Natural killer cell treated with Interleukin-12 subunit alpha and Interleukin-12 subunit beta and Interleukin-15 and Interleukin-18, amount 100 ng/mL, for 72 hours (primary cell): Measurements from ENCODE around the gene NOL3. TPM values are rescaled to one million over a fixed set of nuclear protein-coding genes. Genes with fewer than 3 reads are reported as not detected.
"Not testable (repeated sequence)": the region's sequence is repeated elsewhere in the genome, so short reads cannot be mapped to it uniquely, and the experiment has no call there.

Experiments
- ATAC-seq, 2 donors: fragments of 150-1000 bp; cut with Tn5 transposase in 1 of 2; sonication (Bioruptor Pico), chemical (Tn5 transposase) in 1 of 2; 2 replicates each; pipeline ENCODE4 v1.10.0; 2021
- DNase-seq: peaks from one replicate; pipeline ENCODE4 v3.0.0; 2022; ENCODE audit warnings: low spot score
- H3K27ac Mint-ChIP-seq, 2 donors: 1 replicate in 1 of 2; 2 replicates in 1 of 2; pipeline ENCODE4 v1.8.0; 2022; ENCODE audit warnings: mixed read lengths in 2 of 2, mild to moderate bottlenecking in 1 of 2, moderate library complexity in 1 of 2
- H3K27me3 Mint-ChIP-seq, 2 donors: 1 replicate in 1 of 2; 2 replicates in 1 of 2; pipeline ENCODE4 v1.8.0; 2022; ENCODE audit warnings: mixed read lengths in 2 of 2
- H3K36me3 Mint-ChIP-seq: one replicate; pipeline ENCODE4 v1.8.0; 2022; ENCODE audit warnings: mixed read lengths
- H3K4me1 Mint-ChIP-seq, 2 donors: 1 replicate in 1 of 2; 2 replicates in 1 of 2; pipeline ENCODE4 v1.8.0; 2022; ENCODE audit warnings: low read depth in 2 of 2, mixed read lengths in 2 of 2, mild to moderate bottlenecking in 1 of 2
- H3K4me3 Mint-ChIP-seq: one replicate; pipeline ENCODE4 v1.8.0; 2022; ENCODE audit warnings: mixed read lengths
- H3K9me3 Mint-ChIP-seq: 2 replicates; pipeline ENCODE4 v1.8.0; 2022; ENCODE audit warnings: mixed read lengths
- total RNA-seq, 2 donors: library from RNA; stranded (reverse); gene quantifications; one replicate each; pipeline ENCODE4 v1.2.3, GENCODE V29; 2022

The NOL3 gene
- 10 to 100 TPM; 10.5 to 20.1 TPM for total RNA-seq

DNA sequence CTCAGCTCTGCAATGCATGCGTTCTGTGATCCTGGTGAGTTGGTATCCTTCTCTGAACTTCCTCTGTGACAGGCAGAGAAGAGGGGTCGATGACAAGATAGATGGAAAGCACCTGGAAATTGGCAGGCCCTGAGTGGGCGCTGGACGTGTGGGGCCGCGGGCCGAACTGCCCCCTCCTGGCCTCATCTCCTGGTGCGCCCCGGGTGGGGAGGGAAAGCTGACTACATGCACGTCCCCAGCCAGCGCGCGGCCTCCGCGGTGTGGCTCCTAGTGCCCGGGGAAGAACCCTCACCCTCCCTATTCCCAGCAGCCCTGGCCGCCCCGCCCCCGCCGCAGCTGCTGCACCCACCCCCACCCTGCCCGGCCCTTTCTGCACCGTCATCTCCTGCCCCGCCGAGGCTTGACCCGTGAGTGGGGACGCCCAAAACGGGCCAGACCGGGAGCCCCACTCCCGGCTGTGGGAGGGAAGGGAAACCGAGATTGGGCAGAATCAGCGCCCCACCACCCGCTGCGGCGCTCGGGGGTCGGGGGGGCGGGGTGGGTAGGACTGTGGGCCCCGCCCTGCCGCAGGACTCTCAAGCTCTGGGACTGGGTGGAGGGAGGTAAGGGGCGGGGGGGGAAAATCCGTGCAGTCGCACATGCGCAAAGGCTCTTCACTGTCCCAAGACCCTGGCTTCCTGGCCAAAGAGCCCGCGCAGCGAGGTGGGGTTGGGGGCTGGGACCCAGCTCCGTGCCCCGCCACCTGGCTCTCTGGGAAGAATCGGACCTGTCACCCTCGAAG is at the start of gene NOL3:
Gene NOL3 (plus strand): TSS at position 371 of the 781 bp plus-strand sequence.
- Mint-ChIP-seq H3K27me3 (peaks cover 28 to 38% of the 10 kb centered on the region in 2 donors), H3K27ac (peak within 1 kb of the TSS; percentile 69 to 89), H3K36me3 (no peaks in the 10 kb centered on the region), H3K9me3 (no peaks in the 10 kb centered on the region), H3K4me3 (peak within 1 kb of the TSS; percentile 85), H3K4me1 (peaks cover 32 to 41% of the 10 kb centered on the region in 2 donors)
- ATAC-seq (peak; percentile 54 to 80), DNase-seq (peak; percentile 84)

DNA sequence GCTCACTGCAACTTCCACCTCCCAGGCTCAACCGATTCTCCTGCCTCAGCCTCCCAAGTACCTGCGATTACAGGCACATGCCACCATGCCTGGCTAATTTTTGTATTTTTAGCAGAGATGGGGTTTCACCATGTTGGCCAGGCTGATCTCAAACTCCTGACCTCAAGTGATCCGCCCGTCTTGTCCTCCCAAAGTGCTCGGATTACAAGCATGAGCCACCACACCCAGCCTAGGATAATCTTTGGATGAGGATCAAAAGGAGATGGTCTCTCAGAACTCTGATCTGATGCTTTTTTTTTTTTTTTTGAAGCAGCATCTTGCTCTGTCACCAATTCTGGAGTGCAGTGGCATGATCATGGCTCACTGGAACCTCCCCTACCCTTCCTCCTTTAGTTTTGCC is 47.5 kb upstream of the NOL3 start:
- not testable (repeated sequence) for ATAC-seq, H3K27ac Mint-ChIP-seq, DNase-seq, H3K4me3 Mint-ChIP-seq, H3K9me3 Mint-ChIP-seq, H3K27me3 Mint-ChIP-seq
- peaks cover 19% of the 10 kb centered on the region for H3K36me3 Mint-ChIP-seq
- H3K4me1 Mint-ChIP-seq, result peaks cover 5 to 13% of the 10 kb centered on the region in 2 donors

DNA sequence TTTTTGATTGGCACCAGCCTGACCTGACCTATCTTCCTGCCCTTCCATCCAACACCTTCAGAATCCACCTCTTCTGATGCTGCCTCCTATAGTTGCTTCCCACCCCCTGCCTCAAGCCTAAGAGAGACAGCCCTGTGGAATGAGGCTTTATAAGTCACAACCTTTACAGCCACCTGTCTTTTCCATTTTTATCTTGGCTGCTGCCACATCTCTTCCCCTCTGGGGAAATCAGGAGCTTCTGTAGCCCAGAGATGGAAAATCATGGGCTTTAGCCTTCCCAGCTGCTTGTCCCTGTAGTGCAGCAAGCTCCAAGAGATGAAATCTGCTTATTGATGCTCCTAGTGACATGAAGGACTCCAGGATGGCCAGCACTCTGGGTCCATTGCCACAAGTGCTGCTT is 41.9 kb upstream of the NOL3 start:
- no peak for DNase-seq
- H3K9me3 Mint-ChIP-seq, result no peaks in the 10 kb centered on the region

GRCh38 chr16:67128887-67129286 is 41.5 kb upstream of the NOL3 start:
- peaks cover 14% of the 10 kb centered on the region for H3K36me3 Mint-ChIP-seq
- ATAC-seq (no peak), DNase-seq (no peak)
- no peak overlapping the region for H3K4me3 Mint-ChIP-seq
- H3K4me1 Mint-ChIP-seq, result peaks cover 3 to 5% of the 10 kb centered on the region in 2 donors
- no peaks in the 10 kb centered on the region for H3K27me3 Mint-ChIP-seq
- no peaks in the 10 kb centered on the region for H3K9me3 Mint-ChIP-seq
- H3K27ac Mint-ChIP-seq, result no peak overlapping the region

More for the DNA sequence above, 41.9 kb upstream of the NOL3 start:
- Mint-ChIP-seq H3K27ac (no peak overlapping the region), H3K4me1 (peaks cover 5% of the 10 kb centered on the region in 2 donors), H3K4me3 (no peak overlapping the region), H3K36me3 (peaks cover 18% of the 10 kb centered on the region), H3K27me3 (no peaks in the 10 kb centered on the region)
- ATAC-seq, result no peak

DNA sequence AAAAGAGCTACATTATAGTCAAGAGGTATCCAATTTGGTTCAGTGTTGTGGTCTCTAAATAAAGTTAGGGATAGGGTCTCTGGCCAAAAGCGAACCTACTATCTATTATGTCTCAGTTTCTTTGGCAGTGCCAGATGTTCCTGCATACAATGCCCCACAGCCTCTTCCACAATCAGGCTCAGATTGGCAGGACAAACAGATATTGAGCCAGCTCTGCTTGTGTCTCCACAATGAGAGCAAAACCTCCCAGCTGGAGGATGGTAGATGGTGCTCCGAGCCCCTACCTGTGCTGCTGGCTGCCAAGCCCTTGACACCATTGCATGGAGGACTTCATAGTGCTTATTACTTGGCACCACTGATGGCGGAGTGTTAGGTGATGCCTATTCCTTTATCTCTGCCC is 40.9 kb upstream of the NOL3 start:
- no peak for ATAC-seq
- DNase-seq, result no peak
- Mint-ChIP-seq H3K36me3 (peaks cover 12% of the 10 kb centered on the region), H3K27me3 (no peaks in the 10 kb centered on the region), H3K4me1 (peaks cover 3 to 5% of the 10 kb centered on the region in 2 donors), H3K4me3 (no peak overlapping the region), H3K9me3 (no peaks in the 10 kb centered on the region), H3K27ac (no peak overlapping the region)

DNA sequence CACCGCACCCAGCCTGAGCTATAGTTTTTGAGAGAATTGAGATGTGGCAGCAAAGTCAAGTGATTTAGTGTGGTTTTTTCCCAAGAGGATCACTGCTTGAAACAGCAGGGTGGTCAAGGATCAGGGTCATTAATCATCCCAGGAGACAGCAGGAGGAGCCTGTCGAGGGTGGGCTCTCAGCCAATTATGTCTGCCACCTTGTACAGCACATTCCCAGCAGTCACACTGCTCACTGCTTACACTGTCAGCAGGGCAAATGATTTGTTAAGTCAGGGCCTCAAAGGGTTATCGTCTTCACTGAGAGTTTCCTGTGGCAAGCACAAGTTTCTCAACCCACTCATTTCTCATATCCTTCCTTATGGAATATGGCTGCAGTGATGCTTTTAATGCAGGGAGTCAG is 32.7 kb upstream of the NOL3 start:
- no peaks in the 10 kb centered on the region for H3K4me1 Mint-ChIP-seq
- ATAC-seq (no peak), DNase-seq (no peak)
- H3K36me3 Mint-ChIP-seq, result peaks cover 15% of the 10 kb centered on the region
- no peaks in the 10 kb centered on the region for H3K9me3 Mint-ChIP-seq
- H3K27me3 Mint-ChIP-seq, result no peaks in the 10 kb centered on the region
- no peak overlapping the region for H3K4me3 Mint-ChIP-seq
- H3K27ac Mint-ChIP-seq, result no peak overlapping the region

- peaks cover 17% of the 10 kb centered on the region for H3K36me3 Mint-ChIP-seq
Observed at GRCh38 chr16:67141391-67141790, 28.9 kb upstream of the NOL3 start.

DNA sequence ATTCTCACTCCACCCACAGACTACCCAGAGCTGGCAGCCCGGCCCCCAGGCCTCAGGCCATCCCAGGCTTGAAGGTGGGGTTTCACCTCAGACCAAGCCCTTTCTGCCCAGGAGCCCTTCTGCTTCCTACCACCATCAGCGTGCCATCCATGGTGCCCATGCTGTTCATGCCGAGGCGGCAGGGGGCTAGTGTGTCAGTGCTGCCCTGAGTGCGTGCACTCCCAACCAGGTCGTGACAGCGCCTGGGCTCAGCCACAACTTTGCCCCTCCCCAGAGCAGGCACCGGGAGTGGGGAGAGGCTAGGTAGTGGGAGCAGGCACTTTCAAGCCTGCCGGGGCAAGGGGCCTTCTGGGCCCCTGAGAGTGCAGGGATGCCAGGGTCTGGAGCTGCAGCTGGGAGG is 28.0 kb upstream of the NOL3 start:
- H3K27ac Mint-ChIP-seq, result no peak overlapping the region
- H3K36me3 Mint-ChIP-seq, result peaks cover 17% of the 10 kb centered on the region
- no peak for DNase-seq
- no peaks in the 10 kb centered on the region for H3K27me3 Mint-ChIP-seq
- no peaks in the 10 kb centered on the region for H3K4me1 Mint-ChIP-seq
- ATAC-seq, result no peak
- no peak overlapping the region for H3K4me3 Mint-ChIP-seq
- no peaks in the 10 kb centered on the region for H3K9me3 Mint-ChIP-seq

More at GRCh38 chr16:67141391-67141790, 28.9 kb upstream of the NOL3 start:
- no peaks in the 10 kb centered on the region for H3K4me1 Mint-ChIP-seq
- H3K4me3 Mint-ChIP-seq, result no peak overlapping the region
- DNase-seq (no peak), ATAC-seq (no peak)
- no peaks in the 10 kb centered on the region for H3K27me3 Mint-ChIP-seq
- H3K9me3 Mint-ChIP-seq, result no peaks in the 10 kb centered on the region
- no peak overlapping the region for H3K27ac Mint-ChIP-seq

DNA sequence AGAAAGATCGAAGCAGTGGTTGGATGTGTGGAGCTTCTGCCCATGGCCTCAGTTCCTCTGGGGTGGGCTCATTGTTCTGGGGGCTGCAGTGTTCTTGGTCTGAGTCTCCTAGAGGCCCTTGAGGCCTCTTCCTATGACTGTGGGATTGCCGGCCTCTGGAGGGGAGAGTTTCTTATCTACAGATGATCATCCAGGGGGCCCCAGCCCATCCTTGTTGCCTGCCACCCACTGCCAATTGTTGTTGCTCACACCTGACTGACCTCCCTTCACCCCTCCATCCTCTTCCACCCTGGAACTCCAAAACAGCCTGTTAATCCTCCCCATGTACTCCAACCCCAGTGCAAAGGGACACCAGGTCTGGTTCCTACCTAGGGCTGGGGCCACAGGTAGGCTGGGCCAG is 25.4 kb upstream of the NOL3 start:
- H3K36me3 Mint-ChIP-seq, result peaks cover 23% of the 10 kb centered on the region
- ATAC-seq (no peak), DNase-seq (no peak)
- peaks cover 0 to 2% of the 10 kb centered on the region in 2 donors for H3K4me1 Mint-ChIP-seq
- H3K9me3 Mint-ChIP-seq, result no peaks in the 10 kb centered on the region
- H3K27ac Mint-ChIP-seq, result no peak overlapping the region
- H3K4me3 Mint-ChIP-seq, result no peak overlapping the region
- no peaks in the 10 kb centered on the region for H3K27me3 Mint-ChIP-seq

- Mint-ChIP-seq H3K4me1 (peaks cover 0 to 2% of the 10 kb centered on the region in 2 donors), H3K27me3 (no peaks in the 10 kb centered on the region), H3K27ac (no peak overlapping the region), H3K36me3 (peaks cover 17% of the 10 kb centered on the region), H3K9me3 (no peaks in the 10 kb centered on the region), H3K4me3 (no peak overlapping the region)
- ATAC-seq, result no peak
- DNase-seq, result no peak
Observed at GRCh38 chr16:67145746-67146145, 24.6 kb upstream of the NOL3 start.

DNA sequence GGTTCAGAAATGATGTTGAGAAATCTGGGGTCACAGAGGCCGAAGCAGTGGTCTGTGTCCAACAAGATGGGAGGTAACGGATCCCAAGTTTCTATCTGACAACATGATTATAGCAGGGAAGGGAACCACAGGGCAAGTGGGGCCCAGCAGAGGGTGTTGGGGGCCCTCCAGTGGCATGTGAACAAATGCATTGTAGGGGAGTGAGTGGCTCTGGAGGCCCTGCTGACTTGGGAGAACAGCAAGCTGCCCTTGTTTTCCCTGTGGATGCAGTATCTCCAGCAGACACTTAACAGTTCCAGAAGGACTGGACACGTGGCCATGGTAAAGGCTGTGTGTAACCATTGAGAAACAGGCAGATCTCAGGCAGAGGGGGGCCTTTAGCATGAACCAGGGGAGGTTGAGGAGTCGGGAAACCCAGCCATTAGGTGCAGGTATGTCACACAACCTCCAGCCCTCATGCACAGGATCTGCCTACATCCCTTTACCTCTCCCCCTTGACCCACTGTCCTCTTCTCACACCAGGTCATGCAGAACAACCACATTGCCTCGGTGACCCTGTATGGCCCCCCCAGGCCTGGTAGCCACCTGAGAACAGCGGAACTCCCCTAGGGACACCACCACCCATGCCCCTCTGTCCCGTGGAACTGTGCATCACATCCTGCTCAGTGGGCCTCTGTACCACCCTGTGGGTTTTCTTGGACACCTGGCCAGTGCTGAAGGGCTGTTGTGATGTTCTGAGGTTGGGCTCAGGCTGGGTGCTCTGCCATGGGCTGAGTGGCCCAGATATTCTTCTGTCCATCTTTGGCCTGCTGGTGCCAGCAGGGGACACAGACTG is 23.6 kb upstream of the NOL3 start:
- Mint-ChIP-seq H3K36me3 (peaks cover 12% of the 10 kb centered on the region), H3K4me3 (no peak overlapping the region), H3K4me1 (peaks cover 0 to 2% of the 10 kb centered on the region in 2 donors), H3K9me3 (no peaks in the 10 kb centered on the region), H3K27ac (no peak overlapping the region), H3K27me3 (peaks cover 0 to 5% of the 10 kb centered on the region in 2 donors)
- ATAC-seq, result no peak
- no peak for DNase-seq

GRCh38 chr16:67147437-67148140 is 22.7 kb upstream of the NOL3 start:
- ATAC-seq, result no peak
- Mint-ChIP-seq H3K4me3 (no peak overlapping the region), H3K27ac (no peak overlapping the region), H3K4me1 (peaks cover 0 to 2% of the 10 kb centered on the region in 2 donors), H3K36me3 (peaks cover 12% of the 10 kb centered on the region), H3K27me3 (peaks cover under 1 to 5% of the 10 kb centered on the region in 2 donors), H3K9me3 (no peaks in the 10 kb centered on the region)
- DNase-seq, result no peak

DNA sequence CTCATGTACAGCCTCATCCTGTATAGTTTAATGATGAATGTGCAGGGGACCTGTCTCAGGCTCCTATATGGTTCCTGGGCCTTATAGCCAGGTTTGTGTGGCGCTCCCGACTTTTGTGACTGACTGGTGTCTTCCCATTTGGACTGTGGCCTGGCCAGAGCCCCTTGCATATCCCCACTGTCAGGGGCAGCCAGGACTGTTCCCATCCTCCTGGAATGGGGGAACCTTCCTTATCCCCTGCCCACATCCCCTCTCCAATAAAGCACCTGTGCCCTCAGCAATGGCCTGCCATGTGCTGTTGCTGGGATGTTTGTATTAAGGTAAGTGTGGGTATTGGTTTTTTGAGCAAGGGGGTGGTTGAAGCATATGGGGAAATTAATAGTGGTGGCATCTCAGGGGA is 22.1 kb upstream of the NOL3 start:
- H3K27me3 Mint-ChIP-seq, result peaks cover 7 to 12% of the 10 kb centered on the region in 2 donors
- peaks cover 12% of the 10 kb centered on the region for H3K36me3 Mint-ChIP-seq
- DNase-seq (no peak), ATAC-seq (no peak)
- no peak overlapping the region for H3K27ac Mint-ChIP-seq
- peaks cover 6 to 9% of the 10 kb centered on the region in 2 donors for H3K4me1 Mint-ChIP-seq
- H3K4me3 Mint-ChIP-seq, result no peak overlapping the region
- no peaks in the 10 kb centered on the region for H3K9me3 Mint-ChIP-seq
